HCT116 (cell line): ENCODE results near the gene DACH2. TPM values are rescaled to one million over a fixed set of nuclear protein-coding genes. Genes with fewer than 3 reads are reported as not detected.

Source experiments
- ATAC-seq: fragments of 200-7000 bp; cut with Tn5 transposase; 2 replicates; pipeline ENCODE4 v1.9.1; 2020; ENCODE audit warnings: mild to moderate bottlenecking, moderate library complexity
- BruUV-seq: library from RNA; stranded (reverse); fragments of 400-500 nt; replicated peaks from 2 replicates; lab custom pipeline; 2021; lab: Mats Ljungman, UMichigan
- CTCF ChIA-PET: fragments of 300-600 bp; sonication (Branson Sonifier 250); formaldehyde crosslinking; loops from one replicate; lab custom pipeline; 2021; ENCODE audit warnings: antibody characterized with exemption; lab: Charles Lee
- POLR2A ChIA-PET: fragments of 300-600, 350-600 bp; sonication (Branson Sonifier 250); formaldehyde crosslinking; loops from one replicate; lab custom pipeline; 2021; ENCODE audit warnings: antibody characterized with exemption; lab: Charles Lee
- RAD21 ChIA-PET, 2 experiments: fragments of 300-600 bp; sonication (Branson Sonifier 250); formaldehyde crosslinking; loops; one replicate each; lab custom pipeline; 2023; ENCODE audit warnings: low total read pairs in 2 of 2; ENCODE audit not compliant: uncharacterized antibody in 2 of 2, unreplicated experiment in 2 of 2, low non-redundant PET in 1 of 2; lab: Charles Lee
- DNase-seq: peaks from one replicate; pipeline ENCODE4 v3.0.0-alpha.2; 2010; ENCODE audit warnings: low read depth, low spot score
- H2AFZ ChIP-seq: fragments of 200-600 bp; shearing (Covaris generic), sonication (generic); 2 replicates; pipeline ENCODE4 v1.6.1; 2017; ENCODE audit warnings: low read depth, mixed run types, mixed read lengths, antibody characterized with exemption, low read length; ENCODE audit not compliant: poor library complexity, severe bottlenecking
- H3K27ac ChIP-seq: 2 replicates; pipeline ENCODE4 v1.5.1; 2012; ENCODE audit warnings: low read depth, low read length
- H3K27me3 ChIP-seq: fragments of 200-600 bp; sonication (generic); 2 replicates; pipeline ENCODE4 v1.6.1; 2016; ENCODE audit warnings: mixed run types, low read length, mixed read lengths; ENCODE audit not compliant: insufficient read depth
- H3K36me3 ChIP-seq, 2 experiments: fragments of 200-500 bp in 1 of 2; fragments of 200-600 bp in 1 of 2; sonication (Bioruptor generic) in 1 of 2; sonication (generic) in 1 of 2; 2 replicates each; pipeline versions ENCODE4 v1.5.1 to v1.6.1; 2014 to 2016; ENCODE audit warnings: low read length in 2 of 2, inconsistent platforms in 1 of 2, mixed read lengths in 1 of 2, mixed run types in 1 of 2; ENCODE audit not compliant: insufficient read depth in 2 of 2, control insufficient read depth in 1 of 2
- H3K4me1 ChIP-seq, 2 experiments: fragments of 200-600 bp in 1 of 2; sonication (generic) in 1 of 2; 2 replicates each; pipeline versions ENCODE4 v1.5.1 to v1.6.1; 2012 to 2017; ENCODE audit warnings: low read length in 2 of 2, inconsistent platforms in 1 of 2, mild to moderate bottlenecking in 1 of 2, mixed read lengths in 1 of 2, mixed run types in 1 of 2, moderate library complexity in 1 of 2; ENCODE audit not compliant: insufficient read depth in 2 of 2, control insufficient read depth in 1 of 2
- H3K4me2 ChIP-seq: fragments of 200-600 bp; sonication (generic); 2 replicates; pipeline ENCODE4 v1.6.1; 2017; ENCODE audit warnings: mixed run types, low read length, mixed read lengths
- H3K4me3 ChIP-seq, 2 experiments: fragments of 200-600 bp in 1 of 2; sonication (generic) in 1 of 2; replicated peaks in 1 of 2; 2 replicates each; pipeline ENCODE4 v1.5.1; 2011 to 2016; ENCODE audit warnings: low read length in 2 of 2, control low read depth in 1 of 2, low read depth in 1 of 2, mild to moderate bottlenecking in 1 of 2, mixed read lengths in 1 of 2, mixed run types in 1 of 2
- H3K79me2 ChIP-seq: fragments of 200-600 bp; sonication (generic); 2 replicates; pipeline ENCODE4 v1.6.1; 2017; ENCODE audit warnings: mild to moderate bottlenecking, mixed run types, low read length, moderate library complexity, mixed read lengths; ENCODE audit not compliant: insufficient read depth
- H3K9ac ChIP-seq: fragments of 200-600 bp; sonication (generic); 2 replicates; pipeline ENCODE4 v1.6.1; 2016; ENCODE audit warnings: low read length, mixed read lengths
- H3K9me2 ChIP-seq: fragments of 200-600 bp; sonication (generic), shearing (Covaris generic); 2 replicates; pipeline ENCODE4 v1.6.1; 2017; ENCODE audit warnings: mixed run types, mild to moderate bottlenecking, moderate library complexity; ENCODE audit not compliant: insufficient read depth
- H3K9me3 ChIP-seq, 2 experiments: fragments of 200-500 bp in 1 of 2; fragments of 200-600 bp in 1 of 2; sonication (Bioruptor generic) in 1 of 2; sonication (generic) in 1 of 2; 2 replicates each; pipeline ENCODE4 v1.6.1; 2014 to 2017; ENCODE audit warnings: low read length in 2 of 2, mixed read lengths in 2 of 2, inconsistent platforms in 1 of 2, low read depth in 1 of 2, mild to moderate bottlenecking in 1 of 2, mixed run types in 1 of 2, moderate library complexity in 1 of 2; ENCODE audit not compliant: control insufficient read depth in 1 of 2, insufficient read depth in 1 of 2
- H4K20me1 ChIP-seq: fragments of 200-600 bp; sonication (generic), shearing (Covaris generic); 2 replicates; pipeline ENCODE4 v1.6.1; 2017; ENCODE audit warnings: mixed run types, mild to moderate bottlenecking, moderate library complexity; ENCODE audit not compliant: insufficient read depth
- CBX3 ChIP-seq: IDR thresholded peaks from 2 replicates; pipeline ENCODE4 v1.6.1; 2012; ENCODE audit warnings: low read depth
- CEBPB ChIP-seq: IDR thresholded peaks from 2 replicates; pipeline ENCODE4 v1.6.1; 2012; ENCODE audit warnings: low read depth
- EGR1 ChIP-seq: IDR thresholded peaks from 2 replicates; pipeline ENCODE4 v1.6.1; 2012; ENCODE audit warnings: low read depth
- ELF1 ChIP-seq: IDR thresholded peaks from 2 replicates; pipeline ENCODE4 v1.6.1; 2012; ENCODE audit warnings: low read depth, borderline replicate concordance
- EZH2 ChIP-seq: fragments of 200-600 bp; sonication (generic); IDR thresholded peaks from 2 replicates; pipeline ENCODE4 v1.6.1; 2017; ENCODE audit warnings: antibody characterized with exemption, mixed run types
- FOSL1 ChIP-seq: IDR thresholded peaks from 2 replicates; pipeline ENCODE4 v1.6.1; 2012; ENCODE audit warnings: low read depth
- JUND ChIP-seq: IDR thresholded peaks from 2 replicates; pipeline ENCODE4 v1.6.1; 2012
- POLR2A ChIP-seq: IDR thresholded peaks from 2 replicates; pipeline ENCODE4 v1.7.0; 2011; ENCODE audit warnings: borderline replicate concordance; ENCODE audit not compliant: insufficient read depth, insufficient read length; ENCODE audit errors: extremely low read depth
- POLR2AphosphoS5 ChIP-seq: IDR thresholded peaks from 2 replicates; pipeline ENCODE4 v1.6.1; 2011; ENCODE audit warnings: mild to moderate bottlenecking, low read depth, low read length, moderate library complexity
- SP1 ChIP-seq: IDR thresholded peaks from 2 replicates; pipeline ENCODE4 v1.6.1; 2012; ENCODE audit warnings: low read depth
- ZNF274 ChIP-seq: fragments of 200-500 bp; sonication (Bioruptor generic); IDR thresholded peaks from 2 replicates; pipeline ENCODE4 v1.6.1; 2014; ENCODE audit warnings: mild to moderate bottlenecking, low read depth, low read length, inconsistent platforms
- intact Hi-C: fragments of 100-400 bp; cut with micrococcal nuclease; formaldehyde crosslinking; loops from 2 replicates; pipeline ENCODE4 v1.10.0; 2022
- total RNA-seq: library from RNA; stranded (reverse); gene quantifications from one replicate; pipeline ENCODE4 v1.2.1, GENCODE V29; 2021; ENCODE audit not compliant: unreplicated experiment
- TF ChIP-seq, protein P1 (sequence below), 3 experiments: fragments of 200-600 bp in 1 of 3; sonication (generic) in 1 of 3; IDR thresholded peaks in 2 of 3; conservative IDR thresholded peaks in 1 of 3; 2 replicates each; pipeline ENCODE4 v1.5.1; 2012 to 2017; ENCODE audit warnings: low read depth in 2 of 3, low read length in 2 of 3, antibody characterized with exemption in 1 of 3, borderline replicate concordance in 1 of 3, control low read depth in 1 of 3, mild to moderate bottlenecking in 1 of 3, mixed read lengths in 1 of 3, mixed run types in 1 of 3, moderate library complexity in 1 of 3; ENCODE audit not compliant: insufficient read depth in 1 of 3

DACH2 gene
- total RNA-seq, 1 experiment from 2014 or later, result not detected

DNA sequence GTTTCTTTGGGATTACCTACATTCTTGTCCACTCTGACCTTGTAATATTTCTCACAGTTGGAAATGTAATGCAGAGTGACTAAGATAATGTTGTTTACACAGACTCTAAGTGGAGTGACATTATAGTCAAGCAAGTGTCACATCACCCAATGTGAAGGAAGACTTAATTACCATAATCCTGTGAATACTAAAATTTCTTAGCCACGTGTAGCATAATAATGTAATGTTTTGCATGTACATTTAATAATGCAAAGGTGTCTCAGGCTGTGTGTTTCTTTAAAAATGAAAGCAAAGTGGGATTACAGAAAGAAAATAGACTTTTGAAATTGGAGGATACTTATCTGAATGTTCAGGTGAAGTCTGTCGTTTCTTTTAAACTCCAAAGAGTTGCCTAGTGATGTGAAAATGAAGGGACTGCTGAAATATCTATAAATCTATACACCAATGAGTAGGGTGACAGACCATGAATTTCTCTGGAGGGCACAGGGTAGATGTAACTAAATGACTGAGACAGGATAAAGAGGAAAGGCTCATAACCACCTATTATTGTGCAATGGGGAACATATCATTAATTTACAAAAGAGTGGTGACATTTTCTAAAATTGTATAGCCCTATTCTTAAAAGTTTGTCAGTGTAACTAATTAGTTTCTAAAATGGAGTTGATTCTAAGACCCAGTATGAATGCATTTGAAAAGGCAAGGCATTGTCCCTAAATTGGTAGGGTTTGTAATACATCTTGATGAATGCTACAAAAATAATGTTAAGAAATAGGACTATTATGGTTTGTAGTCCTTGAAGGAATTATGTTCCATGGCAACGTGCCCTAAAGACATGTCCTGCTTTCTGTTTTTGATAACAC lies 235.7 kb downstream of the DACH2 start:
- Histone ChIP-seq H3K4me3 (no peak overlapping the region), H3K4me1 (no peaks in the 10 kb centered on the region), H3K9ac (no peak overlapping the region), H3K9me3 (no peaks in the 10 kb centered on the region), H2AFZ (no peak overlapping the region), H3K9me2 (no peaks in the 10 kb centered on the region), H3K4me2 (no peak overlapping the region), H4K20me1 (no peaks in the 10 kb centered on the region), H3K36me3 (no peaks in the 10 kb centered on the region), H3K27me3 (no peaks in the 10 kb centered on the region), H3K79me2 (no peaks in the 10 kb centered on the region), H3K27ac (no peak overlapping the region)
- intact Hi-C loops, result no loop called here
- RAD21 ChIA-PET, result no interaction called here
- BruUV-seq, result no TSS peak
- DNase-seq, result no peak
- POLR2A ChIA-PET, result no interaction called here
- ATAC-seq, result no peak
- CTCF ChIA-PET, result no interaction called here
- TF ChIP-seq POLR2AphosphoS5 (no peak), EGR1 (no peak), CEBPB (no peak), ELF1 (no peak), ZNF274 (no peak), SP1 (no peak), FOSL1 (no peak), JUND (no peak), POLR2A (no peak), CBX3 (no peak), EZH2 (no peak)
- TF ChIP-seq, protein P1, sequence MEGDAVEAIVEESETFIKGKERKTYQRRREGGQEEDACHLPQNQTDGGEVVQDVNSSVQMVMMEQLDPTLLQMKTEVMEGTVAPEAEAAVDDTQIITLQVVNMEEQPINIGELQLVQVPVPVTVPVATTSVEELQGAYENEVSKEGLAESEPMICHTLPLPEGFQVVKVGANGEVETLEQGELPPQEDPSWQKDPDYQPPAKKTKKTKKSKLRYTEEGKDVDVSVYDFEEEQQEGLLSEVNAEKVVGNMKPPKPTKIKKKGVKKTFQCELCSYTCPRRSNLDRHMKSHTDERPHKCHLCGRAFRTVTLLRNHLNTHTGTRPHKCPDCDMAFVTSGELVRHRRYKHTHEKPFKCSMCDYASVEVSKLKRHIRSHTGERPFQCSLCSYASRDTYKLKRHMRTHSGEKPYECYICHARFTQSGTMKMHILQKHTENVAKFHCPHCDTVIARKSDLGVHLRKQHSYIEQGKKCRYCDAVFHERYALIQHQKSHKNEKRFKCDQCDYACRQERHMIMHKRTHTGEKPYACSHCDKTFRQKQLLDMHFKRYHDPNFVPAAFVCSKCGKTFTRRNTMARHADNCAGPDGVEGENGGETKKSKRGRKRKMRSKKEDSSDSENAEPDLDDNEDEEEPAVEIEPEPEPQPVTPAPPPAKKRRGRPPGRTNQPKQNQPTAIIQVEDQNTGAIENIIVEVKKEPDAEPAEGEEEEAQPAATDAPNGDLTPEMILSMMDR (IDR thresholded peaks at IDR 0.05 in 2 of 3, conservative IDR thresholded peaks at IDR 0.05 in 1 of 3; ENCODE audit: borderline replicate concordance in 1 of 3, insufficient read depth in 1 of 3, low read depth in 2 of 3, low read length in 2 of 3), result no peak
